Thyroid gland (tissue), 4 donors: ENCODE measurements around the gene KSR1. TPM values are rescaled to one million over a fixed set of nuclear protein-coding genes. Genes with fewer than 3 reads are reported as not detected.
"Not testable (repeated sequence)": the region's sequence is repeated elsewhere in the genome, so short reads cannot be mapped to it uniquely, and the experiment has no call there.

ENCODE experiments used
- DNase-seq, 2 donors: peaks; one replicate each; pipeline ENCODE4 v3.0.0-alpha.2; 2019
- H3K27ac ChIP-seq, 3 donors: fragments of 200-600 bp; sonication (generic); 1 replicate in 2 of 3; 2 replicates in 1 of 3; pipeline ENCODE4 v1.5.1; 2016 to 2019; ENCODE audit warnings: mild to moderate bottlenecking in 1 of 3, moderate library complexity in 1 of 3
- H3K27me3 ChIP-seq: fragments of 200-600 bp; sonication (generic); one replicate; pipeline ENCODE4 v1.5.1; 2019
- H3K36me3 ChIP-seq, 2 donors: fragments of 200-600 bp; sonication (generic); one replicate each; pipeline ENCODE4 v1.5.1; 2016 to 2019
- H3K4me1 ChIP-seq, 2 donors: fragments of 200-600 bp; sonication (generic); one replicate each; pipeline ENCODE4 v1.5.1; 2017 to 2019
- H3K4me3 ChIP-seq, 3 donors: fragments of 200-600 bp; sonication (generic); replicated peaks in 1 of 3; 1 replicate in 2 of 3; 2 replicates in 1 of 3; pipeline ENCODE4 v1.5.1; 2016; ENCODE audit warnings: mild to moderate bottlenecking in 1 of 3
- H3K9me3 ChIP-seq: fragments of 200-600 bp; sonication (generic); one replicate; pipeline ENCODE4 v1.5.1; 2017
- CTCF ChIP-seq, 6 experiments: fragments of 200-600 bp in 3 of 6; fragments of 450-650 bp in 3 of 6; sonication (generic) in 3 of 6; IDR thresholded peaks; one replicate each; pipeline ENCODE4 v1.5.1; 2016 to 2019; ENCODE audit warnings: antibody characterized with exemption in 6 of 6, mild to moderate bottlenecking in 2 of 6, inconsistent platforms in 1 of 6, moderate library complexity in 1 of 6
- POLR2A ChIP-seq, 2 donors: fragments of 450-650 bp; IDR thresholded peaks; one replicate each; pipeline ENCODE4 v1.6.1; 2017; ENCODE audit warnings: antibody characterized with exemption in 2 of 2, mild to moderate bottlenecking in 2 of 2, moderate library complexity in 1 of 2
- WGBS, 2 donors: methylation state at CpG; one replicate each; pipeline ENCODE4 v1.1.5; 2017; 5-methylcytosine and 5-hydroxymethylcytosine counted together
- intact Hi-C: fragments of 100-400 bp; cut with DNase I; formaldehyde crosslinking; loops from one replicate; pipeline ENCODE4 v1.15.1; 2023
- total RNA-seq, 4 donors: library from RNA; depleted of rRNA; stranded (reverse); fragments of >200 nt; gene quantifications; one replicate each; pipeline ENCODE4 v1.2.3, GENCODE V29; 2016

KSR1 gene
- total RNA-seq, 4 donors from 2014 or later, result 35.9 to 75.5 (median 67.7) TPM

DNA sequence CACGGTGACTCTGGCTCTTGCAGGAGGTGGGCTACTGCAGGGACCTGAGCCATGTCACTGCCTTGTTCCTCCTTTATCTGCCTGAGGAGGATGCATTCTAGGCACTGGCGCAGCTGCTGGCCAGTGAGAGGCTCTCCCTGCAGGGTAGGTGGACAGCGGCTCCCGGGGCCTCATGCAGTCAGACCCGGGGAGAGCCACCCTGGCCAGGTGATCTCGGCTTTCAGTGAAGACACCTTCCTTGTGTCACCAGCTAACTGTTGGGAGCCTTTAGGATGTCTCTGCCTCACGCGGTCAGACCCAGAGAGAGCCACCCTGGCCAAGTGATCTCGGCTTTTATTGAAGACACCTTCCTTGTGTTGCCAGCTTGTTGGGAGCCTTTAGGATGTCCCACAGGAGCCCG is 31.7 kb upstream of the KSR1 start:
- H3K36me3 ChIP-seq, result no peaks in the 10 kb centered on the region
- DNase-seq, result no peak
- no peak overlapping the region for H3K27ac ChIP-seq
- intact Hi-C loops, result no loop called here
- no peak overlapping the region for H3K4me3 ChIP-seq
- H3K9me3 ChIP-seq, result no peaks in the 10 kb centered on the region
- no peaks in the 10 kb centered on the region for H3K27me3 ChIP-seq
- H3K4me1 ChIP-seq, result no peaks in the 10 kb centered on the region
- TF ChIP-seq POLR2A (IDR thresholded peaks at IDR 0.05) (no peak), CTCF (IDR thresholded peaks at IDR 0.05) (no peak)
- 94% methylated on average over 4 to 7 of the region's 10 CpGs for WGBS, 2 donors

DNA sequence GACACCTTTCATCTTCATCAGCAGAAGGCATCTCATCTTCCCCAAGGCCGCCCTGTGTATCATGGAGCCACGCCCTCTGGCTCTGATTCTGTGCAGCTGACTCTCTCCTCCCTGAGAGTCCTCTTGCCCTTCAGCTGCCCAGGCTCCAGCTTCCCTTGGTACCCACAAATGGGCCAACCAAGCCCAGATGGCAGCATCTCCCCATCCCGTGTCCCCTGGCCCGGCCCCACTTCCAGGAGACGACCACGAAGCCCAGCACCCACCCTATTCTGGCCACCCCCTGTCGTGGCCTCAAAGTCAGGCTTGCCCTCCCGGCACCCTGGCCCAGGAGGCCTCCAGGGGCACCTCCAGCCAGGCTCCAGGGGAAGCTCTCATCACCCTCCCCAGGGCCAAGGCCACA is 31.3 kb upstream of the KSR1 start:
- intact Hi-C loops, result no loop called here
- H3K27ac ChIP-seq, result no peak overlapping the region
- TF ChIP-seq POLR2A (IDR thresholded peaks at IDR 0.05), result no peak
- TF ChIP-seq CTCF (IDR thresholded peaks at IDR 0.05), result no peak
- H3K4me1 ChIP-seq, result no peaks in the 10 kb centered on the region
- WGBS, 2 donors, result 96 to 97% methylated on average over 4 to 7 of the region's 8 CpGs
- no peaks in the 10 kb centered on the region for H3K36me3 ChIP-seq
- no peak for DNase-seq
- no peaks in the 10 kb centered on the region for H3K9me3 ChIP-seq
- H3K4me3 ChIP-seq, result no peak overlapping the region
- H3K27me3 ChIP-seq, result no peaks in the 10 kb centered on the region

DNA sequence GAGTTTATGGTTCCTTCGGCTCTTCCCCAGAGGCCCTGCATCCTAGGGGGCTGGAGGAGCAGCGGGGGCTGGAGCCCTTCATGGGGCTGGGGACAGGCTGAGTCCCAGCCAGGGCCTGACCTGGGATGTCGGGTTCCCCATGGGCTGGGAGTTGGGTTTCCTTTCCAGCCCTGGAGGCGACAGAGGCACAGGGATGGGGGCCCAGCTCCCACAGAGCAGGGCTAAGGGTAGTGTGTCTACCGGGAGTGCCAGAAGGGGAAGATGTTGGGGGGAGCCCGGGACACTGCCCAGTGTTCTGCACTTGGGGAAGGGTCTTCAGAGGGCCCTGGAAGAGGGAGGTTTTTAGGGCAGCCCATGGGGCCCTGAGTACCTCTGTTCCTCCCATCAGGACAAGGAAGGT is 30.7 kb upstream of the KSR1 start:
- H3K4me1 ChIP-seq, DNase-seq, H3K27ac ChIP-seq, H3K27me3 ChIP-seq, intact Hi-C loops, H3K36me3 ChIP-seq, H3K9me3 ChIP-seq, H3K4me3 ChIP-seq: not testable (repeated sequence)
- WGBS, 2 donors, result 95 to 100% methylated on average over 3 to 4 of the region's 6 CpGs

DNA sequence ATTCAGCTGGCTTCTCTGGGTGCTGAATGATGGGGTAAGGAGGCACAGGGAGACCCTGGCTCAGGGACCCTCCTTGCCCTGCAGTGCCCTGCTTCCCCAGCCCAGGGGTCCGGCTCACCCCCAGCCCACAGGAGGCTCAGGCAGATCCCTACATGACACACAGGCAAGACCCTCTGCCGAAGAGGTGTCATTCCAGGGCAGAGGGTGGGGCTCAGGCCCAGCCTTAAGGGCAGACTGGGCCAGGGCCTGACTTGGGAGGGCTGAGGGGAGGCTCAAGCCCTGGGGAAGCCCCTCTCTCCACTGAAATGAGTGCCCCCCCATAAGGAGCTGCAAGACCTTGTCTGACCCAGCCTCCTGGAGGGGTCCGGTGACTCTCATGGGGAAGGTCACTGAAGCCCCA is 30.3 kb upstream of the KSR1 start:
- Histone ChIP-seq H3K4me1 (no peaks in the 10 kb centered on the region), H3K27me3 (no peaks in the 10 kb centered on the region)
- 83% methylated on average over 3 of the region's 3 CpGs; no CpG with 5 or more reads in 1 of the 2 donors for WGBS, 2 donors

DNA sequence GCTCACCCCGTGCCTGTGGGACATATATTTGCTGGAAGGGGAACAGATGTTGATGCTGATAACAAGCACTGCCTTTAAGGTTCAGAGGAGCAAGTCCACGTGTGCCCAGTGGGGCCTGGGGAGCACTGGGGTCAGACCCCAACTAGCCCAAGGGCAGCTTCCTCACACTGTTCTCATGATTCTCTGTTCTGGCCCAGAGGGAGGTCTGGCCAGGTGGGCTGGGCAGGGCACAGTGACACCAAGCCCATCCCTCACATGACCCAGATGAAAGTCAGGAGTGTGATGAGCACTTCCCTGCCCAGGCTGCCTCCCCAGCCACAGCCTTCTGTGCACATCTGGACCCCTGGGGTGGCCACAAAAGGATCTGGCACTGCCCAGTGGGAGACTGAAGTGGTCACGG is 29.8 kb upstream of the KSR1 start:
- H3K36me3 ChIP-seq, intact Hi-C loops, DNase-seq, H3K4me3 ChIP-seq, H3K27ac ChIP-seq, H3K4me1 ChIP-seq, H3K27me3 ChIP-seq, H3K9me3 ChIP-seq: not testable (repeated sequence)
- WGBS, 2 donors, result 100% methylated on average over 1 to 2 of the region's 3 CpGs

More for the DNA sequence above, 30.3 kb upstream of the KSR1 start:
- Histone ChIP-seq H3K9me3 (no peaks in the 10 kb centered on the region), H3K4me3 (no peak overlapping the region), H3K36me3 (no peaks in the 10 kb centered on the region), H3K27ac (no peak overlapping the region)
- intact Hi-C loops, result no loop called here
- no peak for DNase-seq
- TF ChIP-seq POLR2A (IDR thresholded peaks at IDR 0.05), result no peak
- TF ChIP-seq CTCF (IDR thresholded peaks at IDR 0.05), result no peak

DNA sequence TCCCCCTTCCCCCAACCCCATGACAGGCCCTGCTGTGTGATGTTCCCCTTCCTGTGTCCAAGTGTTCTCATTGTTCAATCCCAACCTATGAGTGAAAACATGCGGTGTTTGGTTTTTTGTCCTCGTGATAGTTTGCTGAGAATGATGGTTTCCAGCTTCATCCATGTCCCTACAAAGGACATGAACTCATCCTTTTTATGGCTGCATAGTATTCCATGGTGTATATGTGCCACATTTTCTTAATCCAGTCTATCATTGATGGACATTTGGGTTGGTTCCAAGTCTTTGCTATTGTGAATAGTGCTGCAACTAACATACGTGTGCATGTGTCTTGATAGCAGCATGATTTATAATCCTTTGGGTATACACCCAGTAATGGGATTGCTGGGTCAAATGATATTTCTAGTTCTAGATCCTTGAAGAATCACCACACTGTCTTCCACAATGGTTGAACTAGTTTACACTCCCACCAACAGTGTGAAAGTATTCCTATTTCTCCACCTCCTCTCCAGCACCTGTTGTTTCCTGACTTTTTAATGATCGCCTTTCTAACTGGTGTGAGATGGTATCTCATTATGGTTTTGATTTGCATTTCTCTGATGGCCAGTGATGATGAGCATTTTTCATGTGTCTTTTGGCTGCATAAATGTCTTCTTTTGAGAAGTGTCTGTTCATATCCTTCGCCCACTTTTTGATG is 28.9 kb upstream of the KSR1 start:
- WGBS, 2 donors, result 94 to 96% methylated on average over 5 of the region's 5 CpGs
- DNase-seq, H3K4me3 ChIP-seq, H3K9me3 ChIP-seq, H3K36me3 ChIP-seq, H3K27ac ChIP-seq, intact Hi-C loops, H3K4me1 ChIP-seq, H3K27me3 ChIP-seq: not testable (repeated sequence)
